KOPT-K1 (cell line): ENCODE data around the gene CCDC171.
"Not testable (repeated sequence)": the region's sequence is repeated elsewhere in the genome, so short reads cannot be mapped to it uniquely, and the experiment has no call there.

Experiments
- H3K27ac ChIP-seq: fragments of 200-600 bp; sonication (generic); 2 replicates; pipeline ENCODE4 v1.5.1; 2016; ENCODE audit warnings: antibody characterized with exemption, mild to moderate bottlenecking, low read depth, low read length; ENCODE audit not compliant: poor library complexity, severe bottlenecking
- H3K36me3 ChIP-seq: fragments of 200-600 bp; sonication (generic); 2 replicates; pipeline ENCODE4 v1.5.1; 2017; ENCODE audit warnings: antibody characterized with exemption, mild to moderate bottlenecking, low read length, moderate library complexity; ENCODE audit not compliant: insufficient read depth
- H3K9me3 ChIP-seq: fragments of 200-600 bp; sonication (generic); 2 replicates; pipeline ENCODE4 v1.5.1; 2017; ENCODE audit warnings: antibody characterized with exemption, low read length, mild to moderate bottlenecking; ENCODE audit not compliant: insufficient read depth, poor library complexity, severe bottlenecking

CCDC171 gene

GRCh38 chr9:15697446-15697851, 144.6 kb downstream of the CCDC171 start:
- Histone ChIP-seq H3K27ac (no peak overlapping the region), H3K36me3 (0 out of 2 replicates have a peak, but pooled peaks cover 4% of the 10 kb centered on the region), H3K9me3 (no peaks in the 10 kb centered on the region)

GRCh38 chr9:15699876-15700559, 147.2 kb downstream of the CCDC171 start:
- H3K36me3 ChIP-seq, H3K27ac ChIP-seq, H3K9me3 ChIP-seq: not testable (repeated sequence)

- Histone ChIP-seq H3K9me3 (no peaks in the 10 kb centered on the region), H3K36me3 (no peaks in the 10 kb centered on the region), H3K27ac (no peak overlapping the region)
These were observed 154.2 kb downstream of the CCDC171 start for GRCh38 chr9:15707000-15707399.

- no peaks in the 10 kb centered on the region for H3K9me3 ChIP-seq
- no peaks in the 10 kb centered on the region for H3K36me3 ChIP-seq
- H3K27ac ChIP-seq, result no peak overlapping the region
These were observed 158.7 kb downstream of the CCDC171 start for GRCh38 chr9:15711531-15711930.

GRCh38 chr9:15711931-15712330, 159.1 kb downstream of the CCDC171 start:
- H3K36me3 ChIP-seq, result no peaks in the 10 kb centered on the region
- no peaks in the 10 kb centered on the region for H3K9me3 ChIP-seq
- H3K27ac ChIP-seq, result no peak overlapping the region

- H3K27ac ChIP-seq, result no peak overlapping the region
- no peaks in the 10 kb centered on the region for H3K9me3 ChIP-seq
- no peaks in the 10 kb centered on the region for H3K36me3 ChIP-seq
These were observed 161.9 kb downstream of the CCDC171 start for GRCh38 chr9:15714746-15715145.

DNA sequence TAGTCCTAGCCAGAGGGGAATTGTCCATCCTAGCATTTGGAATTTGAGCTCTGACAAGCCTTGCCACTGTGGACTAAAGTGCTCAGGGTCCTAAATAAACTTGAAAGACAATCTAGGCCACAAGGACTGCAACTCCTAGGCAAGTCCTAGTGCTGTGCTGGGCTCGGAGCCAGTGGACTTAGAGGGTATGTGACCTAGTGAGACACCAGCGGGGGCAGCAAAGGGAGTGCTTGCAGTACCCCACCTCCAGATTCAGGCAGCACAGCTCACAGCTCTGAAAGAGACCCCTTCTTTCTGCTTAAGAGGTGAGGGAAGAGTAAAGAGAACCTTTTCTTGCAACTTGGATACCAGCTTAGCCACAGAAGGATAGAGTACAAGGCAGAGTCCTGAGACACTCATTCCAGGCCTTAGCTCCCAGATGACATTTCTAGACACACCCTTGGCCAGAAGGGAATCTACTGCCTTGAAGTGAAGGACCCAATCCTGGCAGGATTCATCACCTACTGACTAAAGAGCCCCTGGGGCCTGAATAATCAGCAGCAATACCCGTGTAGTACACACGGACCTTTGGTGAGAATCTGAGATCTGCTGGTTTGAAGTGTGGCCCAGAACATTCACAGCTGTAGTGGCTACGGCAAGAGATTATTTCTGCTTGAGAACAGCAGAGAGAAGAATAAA, 164.6 kb downstream of the CCDC171 start:
- H3K36me3 ChIP-seq, result no peaks in the 10 kb centered on the region
- H3K27ac ChIP-seq, result no peak overlapping the region
- H3K9me3 ChIP-seq, result no peaks in the 10 kb centered on the region

DNA sequence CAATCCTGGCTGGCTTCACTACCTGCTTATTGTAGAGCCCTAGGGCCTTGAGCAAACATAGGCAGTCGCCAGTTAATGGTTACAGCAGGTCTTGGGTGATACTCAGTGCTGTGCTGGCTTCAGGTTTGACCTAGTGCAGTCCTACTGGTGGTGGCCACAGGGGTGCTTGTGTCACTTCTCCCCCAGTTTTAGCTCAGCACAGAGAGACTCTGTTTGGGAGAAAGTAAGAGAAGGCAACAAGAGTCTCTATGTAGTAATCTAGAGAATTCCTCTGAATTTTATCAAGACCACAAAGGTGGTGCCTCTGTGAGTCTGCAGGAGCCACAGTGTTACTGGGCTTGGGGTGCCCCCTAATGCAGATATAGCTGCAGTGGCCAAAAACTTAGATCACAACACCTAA, 165.6 kb downstream of the CCDC171 start:
- Histone ChIP-seq H3K9me3 (no peaks in the 10 kb centered on the region), H3K27ac (no peak overlapping the region), H3K36me3 (no peaks in the 10 kb centered on the region)

DNA sequence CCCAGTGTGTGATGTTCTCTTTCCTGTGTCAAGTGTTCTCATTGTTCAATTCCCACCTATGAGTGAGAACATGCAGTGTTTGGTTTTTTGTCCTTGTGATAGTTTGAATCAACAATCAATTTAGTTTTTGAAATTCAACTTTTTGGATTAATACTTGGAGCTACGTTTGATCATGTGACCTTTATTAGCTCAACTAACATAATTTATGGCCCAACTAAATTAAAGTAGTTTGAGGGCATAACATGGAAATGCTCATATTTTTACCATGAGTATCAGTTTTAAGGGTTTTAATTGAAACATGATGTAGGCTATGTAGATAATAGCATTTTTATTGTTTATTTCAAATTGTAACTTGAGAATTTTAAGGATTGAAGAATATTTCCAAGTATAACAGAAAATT, 168.0 kb downstream of the CCDC171 start:
- Histone ChIP-seq H3K27ac (no peak overlapping the region), H3K9me3 (no peaks in the 10 kb centered on the region), H3K36me3 (no peaks in the 10 kb centered on the region)

- Histone ChIP-seq H3K9me3 (no peaks in the 10 kb centered on the region), H3K27ac (no peak overlapping the region), H3K36me3 (no peaks in the 10 kb centered on the region)
These were observed 170.0 kb downstream of the CCDC171 start for GRCh38 chr9:15722888-15723287.

DNA sequence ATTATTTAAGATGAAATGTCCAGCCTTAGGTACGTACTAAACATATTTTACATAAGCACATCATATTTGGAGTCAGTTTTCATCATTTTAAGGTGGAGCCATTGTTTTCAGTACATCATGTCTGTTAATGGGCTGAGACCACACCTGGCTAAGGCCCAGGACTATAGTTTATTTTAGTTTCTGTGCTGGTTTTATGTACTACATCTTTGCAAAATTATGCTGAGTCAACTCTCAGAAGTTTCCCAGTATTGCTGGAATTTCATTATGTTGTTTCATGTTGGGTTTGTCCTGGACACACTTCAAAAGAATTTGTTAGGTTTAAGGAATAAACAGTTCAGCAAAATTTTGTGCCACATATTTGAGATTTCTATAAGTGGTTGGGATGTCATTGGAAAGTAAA, 171.2 kb downstream of the CCDC171 start:
- H3K27ac ChIP-seq, result no peak overlapping the region
- no peaks in the 10 kb centered on the region for H3K9me3 ChIP-seq
- H3K36me3 ChIP-seq, result no peaks in the 10 kb centered on the region

- H3K9me3 ChIP-seq, result no peaks in the 10 kb centered on the region
- H3K36me3 ChIP-seq, result no peaks in the 10 kb centered on the region
- no peak overlapping the region for H3K27ac ChIP-seq
These were observed 171.8 kb downstream of the CCDC171 start for GRCh38 chr9:15724612-15725011.

- H3K27ac ChIP-seq, result no peak overlapping the region
- H3K9me3 ChIP-seq, result no peaks in the 10 kb centered on the region
- no peaks in the 10 kb centered on the region for H3K36me3 ChIP-seq
These were observed 173.1 kb downstream of the CCDC171 start for GRCh38 chr9:15725953-15726352.

GRCh38 chr9:15729507-15729906, 176.7 kb downstream of the CCDC171 start:
- H3K9me3 ChIP-seq, result no peaks in the 10 kb centered on the region
- H3K27ac ChIP-seq, result no peak overlapping the region
- no peaks in the 10 kb centered on the region for H3K36me3 ChIP-seq

DNA sequence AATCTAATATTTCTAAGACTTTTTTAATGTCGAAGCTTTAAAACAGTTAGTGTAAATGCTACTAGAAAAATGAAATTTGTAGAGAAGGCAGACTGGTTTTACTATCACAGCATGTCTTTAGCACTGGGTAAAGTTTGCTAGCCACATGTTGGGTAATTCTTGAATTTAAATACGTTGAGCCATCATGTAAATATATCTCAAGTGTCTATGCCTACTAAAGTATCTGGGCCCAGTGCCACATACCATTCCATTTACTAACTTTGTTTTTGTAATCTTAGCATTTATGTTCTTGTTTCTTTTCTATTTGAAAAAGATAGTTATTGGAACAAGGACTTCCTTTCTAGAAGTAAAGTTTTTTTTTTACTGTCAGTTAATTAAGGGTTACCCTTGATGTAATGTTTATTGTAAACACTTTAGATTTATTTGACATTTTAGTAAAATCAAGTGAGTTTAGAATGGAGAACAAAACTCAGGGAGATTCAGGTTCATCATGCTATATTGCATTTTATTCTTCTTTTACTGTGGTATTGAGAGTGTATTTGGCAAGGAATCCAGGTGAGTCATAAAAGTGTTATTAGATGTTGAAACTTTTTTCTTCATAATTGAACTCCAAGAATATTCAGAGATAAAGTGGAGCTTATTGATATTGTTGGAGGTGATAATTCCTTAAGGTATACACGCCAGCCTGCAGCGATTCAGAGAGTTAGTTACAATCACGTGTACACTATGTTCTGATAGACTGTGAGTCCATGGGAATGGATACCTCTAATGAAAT, 182.4 kb downstream of the CCDC171 start:
- Histone ChIP-seq H3K27ac (no peak overlapping the region), H3K9me3 (no peaks in the 10 kb centered on the region), H3K36me3 (no peaks in the 10 kb centered on the region)
